ENCODE results near the gene KIRREL2.

KIRREL2 gene

GRCh38 chr19:35845215-35846037 lies 11.3 kb upstream of the KIRREL2 start:
- DNase-seq (ENCODE audit: low read depth) = no peak
- H3K4me3 ChIP-seq (ENCODE audit: low read depth, low read length) = no peak overlapping the region
- TF ChIP-seq CTCF (IDR thresholded peaks at IDR 0.05; ENCODE audit: insufficient read depth, low read depth, low read length, missing control alignments) = no peak

GRCh38 chr19:35846038-35846668 lies 10.6 kb upstream of the KIRREL2 start:
- no peak for TF ChIP-seq CTCF (IDR thresholded peaks at IDR 0.05; ENCODE audit: insufficient read depth, low read depth, low read length, missing control alignments)
- no peak overlapping the region for H3K4me3 ChIP-seq (ENCODE audit: low read depth, low read length)
- no peak for DNase-seq (ENCODE audit: low read depth)

- DNase-seq (ENCODE audit: low read depth) = no peak
- TF ChIP-seq CTCF (IDR thresholded peaks at IDR 0.05; ENCODE audit: insufficient read depth, low read depth, low read length, missing control alignments) = no peak
- no peak overlapping the region for H3K4me3 ChIP-seq (ENCODE audit: low read depth, low read length)
Measured at GRCh38 chr19:35847911-35848310, 8.8 kb upstream of the KIRREL2 start.

GRCh38 chr19:35848486-35848885 lies 8.2 kb upstream of the KIRREL2 start:
- TF ChIP-seq CTCF (IDR thresholded peaks at IDR 0.05; ENCODE audit: insufficient read depth, low read depth, low read length, missing control alignments) = no peak
- no peak overlapping the region for H3K4me3 ChIP-seq (ENCODE audit: low read depth, low read length)
- no peak for DNase-seq (ENCODE audit: low read depth)

- H3K4me3 ChIP-seq (ENCODE audit: low read depth, low read length) = no peak overlapping the region
- DNase-seq (ENCODE audit: low read depth) = no peak
- TF ChIP-seq CTCF (IDR thresholded peaks at IDR 0.05; ENCODE audit: insufficient read depth, low read depth, low read length, missing control alignments) = no peak
Measured at GRCh38 chr19:35848919-35849505, 7.7 kb upstream of the KIRREL2 start.

GRCh38 chr19:35851213-35852028 lies 5.3 kb upstream of the KIRREL2 start:
- no peak overlapping the region for H3K4me3 ChIP-seq (ENCODE audit: low read depth, low read length)
- no peak for TF ChIP-seq CTCF (IDR thresholded peaks at IDR 0.05; ENCODE audit: insufficient read depth, low read depth, low read length, missing control alignments)
- no peak for DNase-seq (ENCODE audit: low read depth)

All from GM12865 (cell line).